Measurements from ENCODE around the gene DMRT3. TPM values are rescaled to one million over a fixed set of nuclear protein-coding genes. Genes with fewer than 3 reads are reported as not detected.

The DMRT3 gene
- total RNA-seq, 4 donors from 2014 or later, result not detected

DNA sequence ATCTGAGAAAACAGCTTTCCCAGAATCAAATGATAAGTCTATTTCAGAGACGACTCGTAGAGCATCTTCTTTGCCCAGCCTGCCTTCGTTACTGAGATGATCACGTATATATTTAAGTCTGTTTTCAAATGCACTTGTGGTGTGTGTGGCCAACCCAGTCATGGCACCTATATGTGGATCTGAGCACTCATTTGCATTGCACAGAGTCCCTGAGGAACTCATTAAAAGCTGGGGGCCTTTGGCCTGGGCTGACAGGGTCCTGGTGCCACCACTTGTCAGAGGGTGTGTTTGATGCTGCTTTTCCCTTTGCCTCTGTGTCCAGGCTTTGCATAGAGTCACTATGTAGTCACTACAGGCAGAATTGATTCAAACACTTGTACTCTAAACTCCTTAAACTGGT is 17.4 kb upstream of the DMRT3 start:
- no peak for DNase-seq
- no peak overlapping the region for H3K4me3 ChIP-seq
- no peak overlapping the region for H3K27ac ChIP-seq
- no peaks in the 10 kb centered on the region for H3K9me3 ChIP-seq
- no peaks in the 10 kb centered on the region for H3K27me3 ChIP-seq
- no peaks in the 10 kb centered on the region for H3K36me3 ChIP-seq
- TF ChIP-seq, protein P1, sequence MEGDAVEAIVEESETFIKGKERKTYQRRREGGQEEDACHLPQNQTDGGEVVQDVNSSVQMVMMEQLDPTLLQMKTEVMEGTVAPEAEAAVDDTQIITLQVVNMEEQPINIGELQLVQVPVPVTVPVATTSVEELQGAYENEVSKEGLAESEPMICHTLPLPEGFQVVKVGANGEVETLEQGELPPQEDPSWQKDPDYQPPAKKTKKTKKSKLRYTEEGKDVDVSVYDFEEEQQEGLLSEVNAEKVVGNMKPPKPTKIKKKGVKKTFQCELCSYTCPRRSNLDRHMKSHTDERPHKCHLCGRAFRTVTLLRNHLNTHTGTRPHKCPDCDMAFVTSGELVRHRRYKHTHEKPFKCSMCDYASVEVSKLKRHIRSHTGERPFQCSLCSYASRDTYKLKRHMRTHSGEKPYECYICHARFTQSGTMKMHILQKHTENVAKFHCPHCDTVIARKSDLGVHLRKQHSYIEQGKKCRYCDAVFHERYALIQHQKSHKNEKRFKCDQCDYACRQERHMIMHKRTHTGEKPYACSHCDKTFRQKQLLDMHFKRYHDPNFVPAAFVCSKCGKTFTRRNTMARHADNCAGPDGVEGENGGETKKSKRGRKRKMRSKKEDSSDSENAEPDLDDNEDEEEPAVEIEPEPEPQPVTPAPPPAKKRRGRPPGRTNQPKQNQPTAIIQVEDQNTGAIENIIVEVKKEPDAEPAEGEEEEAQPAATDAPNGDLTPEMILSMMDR (IDR thresholded peaks at IDR 0.05), result no peak
- TF ChIP-seq POLR2A (IDR thresholded peaks at IDR 0.05), result no peak
- H3K4me1 ChIP-seq, result no peaks in the 10 kb centered on the region

DNA sequence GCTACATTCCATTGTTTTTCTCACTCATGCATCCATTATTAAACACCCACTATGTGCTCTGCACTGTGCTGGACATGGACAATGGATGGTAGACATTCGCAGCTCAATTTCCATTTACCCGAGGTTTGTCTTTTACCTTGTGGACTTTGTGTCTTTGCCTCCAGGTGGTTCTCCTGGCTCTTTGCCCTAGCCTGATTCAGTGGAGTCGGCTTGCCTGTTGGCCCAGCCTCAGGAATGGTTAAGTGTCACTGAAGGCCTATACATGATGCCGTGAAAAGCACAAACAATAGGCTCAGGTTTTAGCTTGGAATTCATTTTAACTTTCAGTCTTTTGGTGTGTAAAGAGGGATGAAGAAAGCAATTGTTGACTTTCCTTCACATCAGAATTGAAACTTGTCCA is 16.5 kb upstream of the DMRT3 start:
- DNase-seq, result no peak
- Histone ChIP-seq H3K27me3 (no peaks in the 10 kb centered on the region), H3K9me3 (no peaks in the 10 kb centered on the region), H3K4me1 (no peaks in the 10 kb centered on the region), H3K27ac (no peak overlapping the region), H3K36me3 (no peaks in the 10 kb centered on the region), H3K4me3 (no peak overlapping the region)
- TF ChIP-seq POLR2A (IDR thresholded peaks at IDR 0.05), result no peak
- TF ChIP-seq, protein P1 (IDR thresholded peaks at IDR 0.05), result no peak

DNA sequence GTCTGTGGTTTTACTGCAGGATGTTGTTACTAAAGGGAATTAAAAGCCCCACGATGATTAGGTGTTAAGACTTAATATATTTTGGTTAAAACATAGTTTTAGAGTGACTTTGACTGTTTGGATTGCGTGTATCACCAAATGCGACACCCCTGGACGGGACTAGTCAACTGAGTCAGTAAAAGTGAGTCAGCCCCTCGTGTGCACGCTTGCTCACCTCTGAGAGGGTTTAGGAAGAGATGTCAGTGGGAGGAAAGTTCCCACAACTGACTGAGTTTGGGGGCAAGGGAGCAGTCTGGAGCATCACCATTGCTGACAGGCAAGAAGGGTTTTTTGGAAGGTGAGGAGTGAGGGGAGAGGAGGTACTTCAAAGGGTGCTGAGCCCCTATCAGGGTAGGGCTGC is 14.4 kb upstream of the DMRT3 start:
- no peak for TF ChIP-seq POLR2A (IDR thresholded peaks at IDR 0.05)
- TF ChIP-seq, protein P1 (IDR thresholded peaks at IDR 0.05), result no peak
- no peaks in the 10 kb centered on the region for H3K36me3 ChIP-seq
- H3K27ac ChIP-seq, result no peak overlapping the region
- no peaks in the 10 kb centered on the region for H3K9me3 ChIP-seq
- peaks cover 0 to 8% of the 10 kb centered on the region in 2 donors for H3K27me3 ChIP-seq
- DNase-seq, result no peak
- H3K4me3 ChIP-seq, result no peak overlapping the region
- H3K4me1 ChIP-seq, result no peaks in the 10 kb centered on the region

DNA sequence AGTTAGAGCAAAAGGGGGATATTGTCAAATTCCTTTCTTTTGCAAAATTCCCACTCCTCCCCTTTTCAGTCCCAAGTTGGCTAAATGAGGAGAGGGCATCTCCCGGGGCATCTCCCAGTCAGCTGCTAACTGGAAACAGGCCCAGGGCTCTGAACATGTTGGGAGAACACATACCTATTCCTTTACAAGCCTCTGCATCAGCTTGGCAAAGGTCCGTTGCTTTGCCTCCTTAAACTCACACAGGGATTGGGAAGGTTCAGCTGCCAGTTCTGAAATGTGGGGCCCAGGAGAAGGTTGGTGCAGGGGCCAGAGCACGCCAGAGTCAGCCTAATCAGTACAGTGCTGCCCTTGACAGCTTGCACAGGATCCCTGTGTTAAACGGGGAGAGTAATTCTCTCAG is 11.0 kb upstream of the DMRT3 start:
- Histone ChIP-seq H3K36me3 (no peaks in the 10 kb centered on the region), H3K4me3 (no peak overlapping the region), H3K4me1 (peaks cover 0 to 6% (median 0%) of the 10 kb centered on the region in 4 donors), H3K27me3 (peaks cover 2 to 31% of the 10 kb centered on the region in 2 donors), H3K9me3 (no peaks in the 10 kb centered on the region), H3K27ac (no peak overlapping the region)
- no peak for DNase-seq
- TF ChIP-seq POLR2A (IDR thresholded peaks at IDR 0.05), result no peak
- TF ChIP-seq, protein P1 (IDR thresholded peaks at IDR 0.05), result no peak

- TF ChIP-seq, protein P1 (IDR thresholded peaks at IDR 0.05), result no peak
- TF ChIP-seq POLR2A (IDR thresholded peaks at IDR 0.05), result no peak
- no peaks in the 10 kb centered on the region for H3K36me3 ChIP-seq
- H3K9me3 ChIP-seq, result no peaks in the 10 kb centered on the region
- peaks cover 0 to 17% (median 2%) of the 10 kb centered on the region in 4 donors for H3K4me1 ChIP-seq
- H3K27me3 ChIP-seq, result peaks cover 3 to 45% of the 10 kb centered on the region in 2 donors
- H3K27ac ChIP-seq, result no peak overlapping the region
- no peak for DNase-seq
- no peak overlapping the region for H3K4me3 ChIP-seq
Measured at GRCh38 chr9:966870-967269, 9.6 kb upstream of the DMRT3 start.

- no peak overlapping the region for H3K27ac ChIP-seq
- TF ChIP-seq, protein P1 (IDR thresholded peaks at IDR 0.05), result no peak
- TF ChIP-seq POLR2A (IDR thresholded peaks at IDR 0.05), result no peak
- no peak overlapping the region for H3K4me3 ChIP-seq
- DNase-seq, result no peak
- no peaks in the 10 kb centered on the region for H3K36me3 ChIP-seq
- H3K27me3 ChIP-seq, result peaks cover 3 to 50% of the 10 kb centered on the region in 2 donors
- H3K9me3 ChIP-seq, result no peaks in the 10 kb centered on the region
- peaks cover 0 to 21% (median 2%) of the 10 kb centered on the region in 4 donors for H3K4me1 ChIP-seq
Measured at GRCh38 chr9:967436-967835, 9.0 kb upstream of the DMRT3 start.

Measured in Peyer's patch (tissue), 4 donors.